Upper lobe of left lung (tissue), 4 donors: ENCODE data around the gene PCDHB12.
"Not testable (repeated sequence)": the region's sequence is repeated elsewhere in the genome, so short reads cannot be mapped to it uniquely, and the experiment has no call there.

ENCODE experiments used
- EP300 ChIP-seq, 4 donors: sonication (generic); formaldehyde crosslinking; IDR thresholded peaks; one replicate each; pipeline ENCODE4 v1.5.1; 2017; ENCODE audit warnings: antibody characterized with exemption in 4 of 4, control low read depth in 2 of 4
- POLR2A ChIP-seq, 4 donors: fragments of 450-650 bp; IDR thresholded peaks; one replicate each; pipeline ENCODE4 v1.5.1; 2016 to 2017; ENCODE audit warnings: antibody characterized with exemption in 4 of 4, mild to moderate bottlenecking in 2 of 4
- POLR2AphosphoS5 ChIP-seq, 2 donors: sonication (generic); formaldehyde crosslinking; IDR thresholded peaks; one replicate each; pipeline ENCODE4 v1.5.1; 2017; ENCODE audit warnings: antibody characterized with exemption in 2 of 2
- TF ChIP-seq, protein P1 (sequence below), 6 experiments: fragments of 450-650 bp in 4 of 6; fragments of 200-600 bp in 2 of 6; sonication (generic) in 2 of 6; IDR thresholded peaks; one replicate each; pipeline ENCODE4 v1.5.1; 2016 to 2019; ENCODE audit warnings: antibody characterized with exemption in 6 of 6

DNA sequence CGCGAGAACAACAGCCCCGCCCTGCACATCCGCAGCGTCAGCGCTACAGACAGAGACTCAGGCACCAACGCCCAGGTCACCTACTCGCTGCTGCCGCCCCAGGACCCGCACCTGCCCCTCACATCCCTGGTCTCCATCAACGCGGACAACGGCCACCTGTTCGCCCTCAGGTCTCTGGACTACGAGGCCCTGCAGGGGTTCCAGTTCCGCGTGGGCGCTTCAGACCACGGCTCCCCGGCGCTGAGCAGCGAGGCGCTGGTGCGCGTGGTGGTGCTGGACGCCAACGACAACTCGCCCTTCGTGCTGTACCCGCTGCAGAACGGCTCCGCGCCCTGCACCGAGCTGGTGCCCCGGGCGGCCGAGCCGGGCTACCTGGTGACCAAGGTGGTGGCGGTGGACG lies 7.0 kb downstream of the PCDHB12 start:
- TF ChIP-seq, protein P1, sequence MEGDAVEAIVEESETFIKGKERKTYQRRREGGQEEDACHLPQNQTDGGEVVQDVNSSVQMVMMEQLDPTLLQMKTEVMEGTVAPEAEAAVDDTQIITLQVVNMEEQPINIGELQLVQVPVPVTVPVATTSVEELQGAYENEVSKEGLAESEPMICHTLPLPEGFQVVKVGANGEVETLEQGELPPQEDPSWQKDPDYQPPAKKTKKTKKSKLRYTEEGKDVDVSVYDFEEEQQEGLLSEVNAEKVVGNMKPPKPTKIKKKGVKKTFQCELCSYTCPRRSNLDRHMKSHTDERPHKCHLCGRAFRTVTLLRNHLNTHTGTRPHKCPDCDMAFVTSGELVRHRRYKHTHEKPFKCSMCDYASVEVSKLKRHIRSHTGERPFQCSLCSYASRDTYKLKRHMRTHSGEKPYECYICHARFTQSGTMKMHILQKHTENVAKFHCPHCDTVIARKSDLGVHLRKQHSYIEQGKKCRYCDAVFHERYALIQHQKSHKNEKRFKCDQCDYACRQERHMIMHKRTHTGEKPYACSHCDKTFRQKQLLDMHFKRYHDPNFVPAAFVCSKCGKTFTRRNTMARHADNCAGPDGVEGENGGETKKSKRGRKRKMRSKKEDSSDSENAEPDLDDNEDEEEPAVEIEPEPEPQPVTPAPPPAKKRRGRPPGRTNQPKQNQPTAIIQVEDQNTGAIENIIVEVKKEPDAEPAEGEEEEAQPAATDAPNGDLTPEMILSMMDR (IDR thresholded peaks at IDR 0.05) = not testable (repeated sequence)
- TF ChIP-seq POLR2AphosphoS5, POLR2A, EP300 (IDR thresholded peaks at IDR 0.05): not testable (repeated sequence)
